HG03097 (cell line): ENCODE data around the gene SSH2.
"Not testable (repeated sequence)": the region's sequence is repeated elsewhere in the genome, so short reads cannot be mapped to it uniquely, and the experiment has no call there.

Experiments used
- ATAC-seq: cut with Tn5 transposase; IDR thresholded peaks from one replicate; pipeline ENCODE4 v1.9.1; 2021; ENCODE audit not compliant: unreplicated experiment, low FRiP score

The SSH2 gene

GRCh38 chr17:29682054-29682453 is 248.0 kb downstream of the SSH2 start:
- no peak for ATAC-seq

GRCh38 chr17:29677824-29678223 is 252.2 kb downstream of the SSH2 start:
- no peak for ATAC-seq

GRCh38 chr17:29677221-29677791 is 252.7 kb downstream of the SSH2 start:
- no peak for ATAC-seq

- not testable (repeated sequence) for ATAC-seq
Observed at GRCh38 chr17:29675961-29676360, 254.1 kb downstream of the SSH2 start.

GRCh38 chr17:29674281-29674680 is 255.7 kb downstream of the SSH2 start:
- no peak for ATAC-seq

- ATAC-seq = no peak
Observed at GRCh38 chr17:29671661-29672060, 258.4 kb downstream of the SSH2 start.

- ATAC-seq = no peak
Observed at GRCh38 chr17:29669266-29669665, 260.8 kb downstream of the SSH2 start.

GRCh38 chr17:29667969-29668368 is 262.1 kb downstream of the SSH2 start:
- no peak for ATAC-seq

- ATAC-seq = no peak
Observed at GRCh38 chr17:29665481-29665810, 264.6 kb downstream of the SSH2 start.

- no peak for ATAC-seq
Observed at GRCh38 chr17:29664743-29665480, 265.1 kb downstream of the SSH2 start.

- ATAC-seq = no peak
Observed at GRCh38 chr17:29663155-29663554, 266.9 kb downstream of the SSH2 start.

GRCh38 chr17:29661213-29661612 is 268.8 kb downstream of the SSH2 start:
- ATAC-seq = no peak

GRCh38 chr17:29659155-29659554 is 270.9 kb downstream of the SSH2 start:
- no peak for ATAC-seq

- no peak for ATAC-seq
Observed at GRCh38 chr17:29655323-29655722, 274.7 kb downstream of the SSH2 start.

GRCh38 chr17:29653995-29654714 is 275.9 kb downstream of the SSH2 start:
- no peak for ATAC-seq

GRCh38 chr17:29652976-29653375 is 277.1 kb downstream of the SSH2 start:
- ATAC-seq = no peak

GRCh38 chr17:29651913-29652312 is 278.1 kb downstream of the SSH2 start:
- not testable (repeated sequence) for ATAC-seq

GRCh38 chr17:29650396-29650795 is 279.6 kb downstream of the SSH2 start:
- no peak for ATAC-seq

- ATAC-seq = no peak
Observed at GRCh38 chr17:29649359-29649758, 280.7 kb downstream of the SSH2 start.

GRCh38 chr17:29648005-29648404 is 282.0 kb downstream of the SSH2 start:
- no peak for ATAC-seq

GRCh38 chr17:29645515-29646051 is 284.4 kb downstream of the SSH2 start:
- ATAC-seq = no peak

GRCh38 chr17:29643817-29644160 is 286.2 kb downstream of the SSH2 start:
- ATAC-seq = no peak
